Measurements from ENCODE around the gene FBXL7.

- TF ChIP-seq CTCF (IDR thresholded peaks at IDR 0.05) (no peak), EP300 (IDR thresholded peaks at IDR 0.05) (no peak), POLR2A (IDR thresholded peaks at IDR 0.05) (no peak)
Observed at GRCh38 chr5:15627647-15628046, 127.7 kb downstream of the FBXL7 start.

All from suprapubic skin (tissue), 3 donors.